ENCODE measurements around the gene TMEM256.
A peak's percentile ranks its signal among the peaks of the same experiment; 100 is the strongest.

The TMEM256 gene

DNA sequence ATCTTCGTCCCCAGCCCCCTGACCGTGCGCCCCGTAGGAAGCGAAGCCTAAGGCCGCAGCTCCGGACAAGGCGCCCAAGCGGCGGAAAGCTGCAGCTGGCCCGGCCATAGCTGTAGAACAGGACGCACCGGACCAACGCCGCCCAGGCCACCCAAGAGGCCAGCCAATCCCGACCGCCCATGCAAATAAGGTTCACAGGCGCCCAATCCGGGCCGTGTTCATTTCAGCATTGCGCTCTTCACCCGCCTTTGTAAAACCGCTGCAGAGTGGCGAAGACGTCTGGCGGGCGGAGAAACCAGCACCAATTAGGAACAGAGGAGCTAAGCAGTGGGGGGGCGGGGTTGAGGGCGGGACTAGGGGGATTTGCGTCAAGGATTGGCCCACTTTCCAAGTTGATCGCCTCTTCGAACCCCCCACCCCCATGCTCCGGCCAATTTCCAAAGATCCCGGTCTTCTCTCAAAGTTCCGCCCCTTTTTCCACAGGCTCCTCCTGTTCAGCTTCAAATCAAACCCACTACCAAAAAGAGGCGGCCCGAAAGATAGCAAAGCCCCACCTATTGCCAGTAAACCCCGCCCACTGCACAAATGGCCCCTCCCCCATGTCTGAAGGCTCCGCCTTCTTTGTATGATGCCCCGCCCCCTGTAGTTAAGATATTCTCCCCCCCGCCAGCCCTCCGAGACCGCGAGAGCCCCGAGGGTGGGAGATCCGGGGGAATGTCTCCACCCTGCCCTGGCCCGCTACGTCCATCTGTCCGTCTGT is at the start of gene TMEM256:
Gene TMEM256 (minus strand): TSS at position 121 of the 760 bp plus-strand sequence. CDS start 13 bp downstream, at position 108.
- Histone ChIP-seq H3K4me2 (peak within 1 kb of the TSS; percentile 92 to 97 (median 95)), H3K4me1 (peaks cover 21 to 44% (median 31%) of the 10 kb centered on the region in 10 experiments), H3K9ac (peak within 1 kb of the TSS; percentile 76 to 87 (median 83)), H4K20me1 (peaks cover 0 to 12% (median 0%) of the 10 kb centered on the region in 11 experiments; a peak in 2 of 22 replicates), H3K27me3 (no peaks in the 10 kb centered on the region), H3K9me3 (replicated peaks in 1 of 11) (no peaks in the 10 kb centered on the region), H3K27ac (peak within 1 kb of the TSS; percentile 63 to 83 (median 77); a peak in 21 of 22 replicates), H3K36me3 (peaks cover 0 to 10% (median 8%) of the 10 kb centered on the region in 11 experiments; a peak in 11 of 22 replicates), H3K4me3 (peak within 1 kb of the TSS; percentile 63 to 82 (median 78))
- TF ChIP-seq Cebpa-rat (IDR thresholded peaks at IDR 0.05): no peak

- Histone ChIP-seq H3K36me3 (no peaks in the 10 kb centered on the region), H4K20me1 (peaks cover 0 to 19% (median 6%) of the 10 kb centered on the region in 11 experiments; a peak in 9 of 22 replicates), H3K9me3 (replicated peaks in 1 of 11) (no peaks in the 10 kb centered on the region), H3K4me1 (peaks cover 10 to 18% (median 15%) of the 10 kb centered on the region in 10 experiments), H3K27ac (no peak overlapping the region), H3K4me3 (no peak overlapping the region), H3K9ac (no peak overlapping the region), H3K27me3 (peaks cover 51 to 60% (median 54%) of the 10 kb centered on the region in 11 experiments), H3K4me2 (no peak overlapping the region)
- no peak for TF ChIP-seq Cebpa-rat (IDR thresholded peaks at IDR 0.05)
Observed at GRCh38 chr17:7448461-7448860, 44.6 kb upstream of the TMEM256 start.

DNA sequence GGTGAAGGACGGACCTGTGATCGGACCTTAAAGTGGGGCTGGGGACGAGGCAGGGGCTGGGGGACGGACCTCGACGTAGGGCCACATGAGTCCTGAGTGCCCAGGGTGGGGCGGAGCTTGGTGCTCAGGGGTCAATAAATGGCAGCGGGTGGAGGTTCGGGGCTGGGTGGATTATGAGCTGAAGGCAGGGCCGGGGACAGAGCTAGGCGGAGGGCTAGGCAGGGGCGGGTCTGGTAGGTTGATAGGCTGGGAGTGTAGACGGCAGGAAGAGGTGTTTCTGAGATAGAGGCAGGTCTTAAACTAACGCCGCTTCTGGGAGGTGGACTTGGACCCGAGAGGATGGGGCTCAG is 41.7 kb upstream of the TMEM256 start:
- Histone ChIP-seq H3K27ac (no peak overlapping the region), H3K9ac (no peak overlapping the region), H3K4me2 (peak overlapping the region; percentile 81 to 96 (median 87)), H4K20me1 (peaks cover 0 to 31% (median 10%) of the 10 kb centered on the region in 11 experiments; a peak in 12 of 22 replicates), H3K9me3 (replicated peaks in 1 of 11) (no peaks in the 10 kb centered on the region), H3K27me3 (peaks cover 80 to 89% (median 83%) of the 10 kb centered on the region in 11 experiments), H3K4me3 (peak overlapping the region in 7 of 10 experiments; percentile 42 to 64 (median 51); a peak in 10 of 20 replicates), H3K4me1 (peaks cover 13 to 23% (median 19%) of the 10 kb centered on the region in 10 experiments), H3K36me3 (no peaks in the 10 kb centered on the region)
- TF ChIP-seq Cebpa-rat (IDR thresholded peaks at IDR 0.05): no peak

DNA sequence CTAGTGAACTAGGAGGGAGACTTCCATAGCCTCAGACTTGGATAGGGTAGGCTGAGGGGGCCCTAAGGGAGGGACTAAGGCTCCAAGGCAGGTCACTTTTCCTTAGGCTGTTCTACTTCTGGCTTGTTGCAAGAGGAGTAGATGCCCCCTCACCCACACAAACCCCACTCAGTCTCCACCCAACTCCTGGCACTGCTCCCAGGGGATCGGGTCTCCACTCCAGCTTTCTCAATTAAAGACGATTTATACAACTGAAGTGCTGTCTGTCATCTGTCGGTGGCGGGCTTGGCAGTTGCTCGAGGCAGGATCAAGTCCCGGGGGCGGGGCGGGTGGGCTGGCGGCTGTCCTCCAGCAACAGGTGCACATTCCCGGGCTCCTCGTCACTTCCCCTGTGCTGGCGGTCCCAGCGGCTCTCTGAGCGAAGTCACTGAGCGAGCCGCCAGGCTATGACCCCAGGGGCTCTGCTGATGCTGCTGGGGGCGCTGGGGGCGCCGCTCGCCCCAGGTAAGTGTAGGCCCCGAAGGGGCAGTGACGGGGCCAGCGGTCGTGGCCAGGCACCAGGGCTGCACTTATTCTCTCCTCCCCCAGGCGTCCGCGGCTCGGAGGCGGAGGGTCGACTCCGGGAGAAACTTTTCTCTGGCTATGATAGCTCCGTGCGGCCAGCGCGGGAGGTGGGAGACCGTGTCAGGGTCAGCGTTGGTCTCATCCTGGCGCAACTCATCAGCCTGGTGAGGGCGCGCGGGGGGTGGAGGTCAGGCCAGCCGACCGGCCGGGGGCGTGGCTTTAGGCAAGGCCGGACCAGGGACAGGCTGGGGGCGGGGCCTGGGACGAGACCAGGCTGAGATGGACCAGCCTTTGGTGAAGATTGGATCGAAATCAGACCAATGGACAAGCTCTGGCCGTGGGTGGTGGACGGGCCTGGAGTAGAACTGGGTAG is 41.1 kb upstream of the TMEM256 start, which contains the start of gene CHRNB1:
Gene CHRNB1 (plus strand): TSS at position 380 of the 937 bp plus-strand sequence. CDS start 67 bp downstream, at position 447.
- H3K36me3 ChIP-seq: no peaks in the 10 kb centered on the region
- peaks cover 86 to 95% (median 89%) of the 10 kb centered on the region in 11 experiments for H3K27me3 ChIP-seq
- H3K9ac ChIP-seq: peak within 1 kb of the TSS in 2 of 11 experiments; percentile 44 to 48; a peak in 2 of 22 replicates
- peak within 1 kb of the TSS; percentile 40 to 64 (median 50); a peak in 19 of 20 replicates for H3K4me3 ChIP-seq
- H4K20me1 ChIP-seq: peaks cover 0 to 38% (median 16%) of the 10 kb centered on the region in 11 experiments; a peak in 16 of 22 replicates
- H3K4me2 ChIP-seq: peak within 1 kb of the TSS; percentile 81 to 96 (median 87)
- H3K27ac ChIP-seq: no peak within 1 kb of the TSS
- no peaks in the 10 kb centered on the region for H3K9me3 ChIP-seq (replicated peaks in 1 of 11)
- TF ChIP-seq Cebpa-rat (IDR thresholded peaks at IDR 0.05): no peak
- H3K4me1 ChIP-seq: peaks cover 20 to 30% (median 25%) of the 10 kb centered on the region in 10 experiments

GRCh38 chr17:7443499-7444485 is 39.9 kb upstream of the TMEM256 start:
- Histone ChIP-seq H3K27me3 (peaks cover 98 to 100% (median 100%) of the 10 kb centered on the region in 11 experiments), H3K4me1 (peaks cover 31 to 38% (median 35%) of the 10 kb centered on the region in 10 experiments), H3K27ac (no peak overlapping the region), H3K4me2 (peak overlapping the region in 8 of 11 experiments; percentile 81 to 92 (median 85); a peak in 13 of 22 replicates), H4K20me1 (peaks cover 4 to 49% (median 28%) of the 10 kb centered on the region in 11 experiments; a peak in 20 of 22 replicates), H3K9ac (no peak overlapping the region), H3K4me3 (no peak overlapping the region), H3K9me3 (replicated peaks in 1 of 11) (no peaks in the 10 kb centered on the region), H3K36me3 (no peaks in the 10 kb centered on the region)
- TF ChIP-seq Cebpa-rat (IDR thresholded peaks at IDR 0.05): no peak

GRCh38 chr17:7442142-7442541 is 38.2 kb upstream of the TMEM256 start:
- peaks cover 48 to 55% (median 52%) of the 10 kb centered on the region in 10 experiments for H3K4me1 ChIP-seq
- H3K36me3 ChIP-seq: no peaks in the 10 kb centered on the region
- H3K27ac ChIP-seq: no peak overlapping the region
- no peak overlapping the region for H3K4me2 ChIP-seq
- peaks cover 17 to 66% (median 44%) of the 10 kb centered on the region in 11 experiments; a peak in 21 of 22 replicates for H4K20me1 ChIP-seq
- H3K4me3 ChIP-seq: no peak overlapping the region
- H3K27me3 ChIP-seq: peaks cover 98 to 100% (median 100%) of the 10 kb centered on the region in 11 experiments
- TF ChIP-seq Cebpa-rat (IDR thresholded peaks at IDR 0.05): no peak
- no peaks in the 10 kb centered on the region for H3K9me3 ChIP-seq (replicated peaks in 1 of 11)
- H3K9ac ChIP-seq: no peak overlapping the region

GRCh38 chr17:7441266-7441665 is 37.4 kb upstream of the TMEM256 start:
- Histone ChIP-seq H3K4me3 (no peak overlapping the region), H3K9me3 (replicated peaks in 1 of 11) (no peaks in the 10 kb centered on the region), H3K27me3 (peaks cover 90 to 96% (median 93%) of the 10 kb centered on the region in 11 experiments), H3K27ac (no peak overlapping the region), H3K4me2 (no peak overlapping the region), H3K9ac (no peak overlapping the region), H4K20me1 (peaks cover 18 to 71% (median 51%) of the 10 kb centered on the region in 11 experiments; a peak in 21 of 22 replicates), H3K36me3 (no peaks in the 10 kb centered on the region), H3K4me1 (peaks cover 55 to 64% (median 60%) of the 10 kb centered on the region in 10 experiments)
- TF ChIP-seq Cebpa-rat (IDR thresholded peaks at IDR 0.05): no peak
